Measurements from ENCODE around the gene ADRM1.

Gene ADRM1

GRCh38 chr20:62336329-62336728, 33.5 kb downstream of the ADRM1 start:
- no peak for TF ChIP-seq BACH2 (CRISPR knock-in tag; IDR thresholded peaks at IDR 0.05; ENCODE audit: borderline replicate concordance)

GRCh38 chr20:62336775-62337557, 34.2 kb downstream of the ADRM1 start:
- ATAC-seq = no peak
- TF ChIP-seq ZNF8 (CRISPR knock-in tag; IDR thresholded peaks at IDR 0.05) = no peak
- TF ChIP-seq CREB5 (CRISPR knock-in tag; IDR thresholded peaks at IDR 0.05; ENCODE audit: low read depth) = no peak
- TF ChIP-seq ZFP30 (CRISPR knock-in tag; IDR thresholded peaks at IDR 0.05) = no peak
- TF ChIP-seq TOX (CRISPR knock-in tag; IDR thresholded peaks at IDR 0.05; ENCODE audit: borderline replicate concordance) = no peak
- no peak for TF ChIP-seq PATZ1 (CRISPR knock-in tag; IDR thresholded peaks at IDR 0.05; ENCODE audit: borderline replicate concordance)
- no peak for TF ChIP-seq BACH2 (CRISPR knock-in tag; IDR thresholded peaks at IDR 0.05; ENCODE audit: borderline replicate concordance)
- no peak for TF ChIP-seq GLIS3 (CRISPR knock-in tag; IDR thresholded peaks at IDR 0.05)
- TF ChIP-seq ZNF70 (CRISPR knock-in tag; IDR thresholded peaks at IDR 0.05) = no peak
- TF ChIP-seq ZNF565 (CRISPR knock-in tag; conservative IDR thresholded peaks at IDR 0.05; ENCODE audit: low read depth) = no peak
- no peak for TF ChIP-seq TCF4 (CRISPR knock-in tag; IDR thresholded peaks at IDR 0.05; ENCODE audit: borderline replicate concordance)

More at GRCh38 chr20:62336329-62336728, 33.5 kb downstream of the ADRM1 start:
- no peak for ATAC-seq

- TF ChIP-seq PATZ1 (CRISPR knock-in tag; IDR thresholded peaks at IDR 0.05; ENCODE audit: borderline replicate concordance) = no peak
- no peak for TF ChIP-seq ARNTL (CRISPR knock-in tag; IDR thresholded peaks at IDR 0.05; ENCODE audit: borderline replicate concordance, low read depth)
- no peak for TF ChIP-seq RARB (CRISPR knock-in tag; IDR thresholded peaks at IDR 0.05)
- no peak for TF ChIP-seq CSDC2 (CRISPR knock-in tag; IDR thresholded peaks at IDR 0.05)
- no peak for TF ChIP-seq CSRNP3 (CRISPR knock-in tag; IDR thresholded peaks at IDR 0.05)
- no peak for TF ChIP-seq TCF4 (CRISPR knock-in tag; IDR thresholded peaks at IDR 0.05; ENCODE audit: borderline replicate concordance)
- TF ChIP-seq ZNF565 (CRISPR knock-in tag; conservative IDR thresholded peaks at IDR 0.05; ENCODE audit: low read depth) = no peak
- TF ChIP-seq SNAI2 (CRISPR knock-in tag; IDR thresholded peaks at IDR 0.05) = no peak
- no peak for TF ChIP-seq TSHZ2 (CRISPR knock-in tag; IDR thresholded peaks at IDR 0.05)
- no peak for TF ChIP-seq ZNF70 (CRISPR knock-in tag; IDR thresholded peaks at IDR 0.05)
- ATAC-seq = no peak
Observed at GRCh38 chr20:62337558-62338293, 34.9 kb downstream of the ADRM1 start.

GRCh38 chr20:62338294-62338620, 35.5 kb downstream of the ADRM1 start:
- no peak for ATAC-seq
- no peak for TF ChIP-seq TOX (CRISPR knock-in tag; IDR thresholded peaks at IDR 0.05; ENCODE audit: borderline replicate concordance)
- TF ChIP-seq ARNTL (CRISPR knock-in tag; IDR thresholded peaks at IDR 0.05; ENCODE audit: borderline replicate concordance, low read depth) = no peak
- TF ChIP-seq ZNF8 (CRISPR knock-in tag; IDR thresholded peaks at IDR 0.05) = no peak
- no peak for TF ChIP-seq ZNF565 (CRISPR knock-in tag; conservative IDR thresholded peaks at IDR 0.05; ENCODE audit: low read depth)
- no peak for TF ChIP-seq TSHZ2 (CRISPR knock-in tag; IDR thresholded peaks at IDR 0.05)
- TF ChIP-seq ZC3H10 (CRISPR knock-in tag; IDR thresholded peaks at IDR 0.05) = no peak
- no peak for TF ChIP-seq RARB (CRISPR knock-in tag; IDR thresholded peaks at IDR 0.05)
- TF ChIP-seq BACH2 (CRISPR knock-in tag; IDR thresholded peaks at IDR 0.05; ENCODE audit: borderline replicate concordance) = no peak
- TF ChIP-seq CSDC2 (CRISPR knock-in tag; IDR thresholded peaks at IDR 0.05) = no peak
- TF ChIP-seq ZNF70 (CRISPR knock-in tag; IDR thresholded peaks at IDR 0.05) = no peak
- TF ChIP-seq ZFP30 (CRISPR knock-in tag; IDR thresholded peaks at IDR 0.05) = no peak
- no peak for TF ChIP-seq CSRNP3 (CRISPR knock-in tag; IDR thresholded peaks at IDR 0.05)
- no peak for TF ChIP-seq ZFP3 (CRISPR knock-in tag; IDR thresholded peaks at IDR 0.05)

All from SK-N-SH treated with all-trans-retinoic acid at 6 μM for 48 hours (cell line).